H1 (cell line): ENCODE results near the gene NUDT7. TPM values are rescaled to one million over a fixed set of nuclear protein-coding genes. Genes with fewer than 3 reads are reported as not detected.

Source experiments
- polyA plus RNA-seq, 7 experiments: library from polyadenylated mRNA; depleted of rRNA in 3 of 7; stranded (reverse) in 5 of 7; unstranded in 2 of 7; fragments of >200 nt in 5 of 7; fragments of 200-250 nt in 2 of 7; gene quantifications; 1 replicate in 5 of 7; 2 replicates in 1 of 7; 4 replicates in 1 of 7; pipeline versions ENCODE4 v1.2.1 to v1.2.3, GENCODE V29; 2011 to 2013; ENCODE audit warnings: missing spikeins in 2 of 7, mixed read lengths in 2 of 7
- total RNA-seq: library from RNA; stranded (reverse); fragmentation: NEBNext Ultra II Directional; extraction: Animal tissue kit (Norgen Biotek cat#: 25700); gene quantifications from 2 replicates; pipeline ENCODE4 v1.2.1, GENCODE V29; 2021

The NUDT7 gene
- total and polyA plus RNA-seq, 2 of the 8 experiments (the other 6 are each of a cell fraction or from before 2014, with no cell fraction given), result 8.8 to 19.7 TPM

Other genes with a start within 250 kb of the NUDT7 start
- gene VAT1L, start 66.0 kb downstream of the NUDT7 start, total RNA-seq, result 48.2 and 49.6 TPM in 2 replicates
- gene VAT1L, start 66.0 kb downstream of the NUDT7 start, polyA plus RNA-seq (2011; rRNA removed), result 29.8 and 46.3 TPM in 2 replicates